HEK293 (cell line): Measurements from ENCODE around the gene A4GALT.
A peak's percentile ranks its signal among the peaks of the same experiment; 100 is the strongest.

Experiments
- CTCF ChIA-PET: fragments of 350-600 bp; formaldehyde crosslinking; extraction: SDS; loops from one replicate; lab custom pipeline; 2021; ENCODE audit warnings: antibody characterized with exemption; lab: Yijun Ruan, JAX
- POLR2A ChIA-PET: fragments of 300-600 bp; formaldehyde crosslinking; extraction: SDS; loops from one replicate; lab custom pipeline; 2020; ENCODE audit warnings: antibody characterized with exemption, inconsistent platforms; lab: Yijun Ruan, JAX
- H3K27ac ChIP-seq: fragments of 200-500 bp; sonication (Bioruptor generic); 2 replicates; pipeline ENCODE4 v1.5.1; 2014; ENCODE audit warnings: low read depth, low read length, control low read depth, inconsistent platforms; ENCODE audit errors: extremely low read depth
- H3K36me3 ChIP-seq, 2 experiments: fragments of 200-500 bp in 1 of 2; sonication (Bioruptor generic) in 1 of 2; 1 replicate in 1 of 2; 2 replicates in 1 of 2; pipeline ENCODE4 v1.5.1; 2014 to 2017; ENCODE audit warnings: inconsistent platforms in 2 of 2, low read length in 2 of 2; ENCODE audit not compliant: control insufficient read depth in 2 of 2, insufficient read depth in 1 of 2
- H3K4me1 ChIP-seq: fragments of 200-500 bp; sonication (Bioruptor generic); 2 replicates; pipeline ENCODE4 v1.5.1; 2014; ENCODE audit warnings: mild to moderate bottlenecking, low read length, inconsistent platforms; ENCODE audit not compliant: control insufficient read depth, insufficient read depth
- H3K4me3 ChIP-seq: 2 replicates; pipeline ENCODE4 v1.5.1; 2011; ENCODE audit warnings: low read depth, mild to moderate bottlenecking, control low read depth, low read length, moderate library complexity
- H3K9me3 ChIP-seq: fragments of 200-500 bp; sonication (Bioruptor generic); 2 replicates; pipeline ENCODE4 v1.5.1; 2014; ENCODE audit warnings: low read depth, low read length, inconsistent platforms; ENCODE audit not compliant: control insufficient read depth, insufficient read depth
- KLF1 ChIP-seq: fragments of 450-650 bp; formaldehyde crosslinking; IDR thresholded peaks from 2 replicates; pipeline ENCODE4 v1.5.1; 2016; ENCODE audit warnings: missing biosample characterization, missing genetic modification characterization
- KLF9 ChIP-seq: fragments of 450-650 bp; formaldehyde crosslinking; IDR thresholded peaks from 2 replicates; pipeline ENCODE4 v1.5.1; 2016; ENCODE audit warnings: missing biosample characterization, missing genetic modification characterization, low read depth
- ZIC2 ChIP-seq: fragments of 450-650 bp; formaldehyde crosslinking; IDR thresholded peaks from 2 replicates; pipeline ENCODE4 v1.5.1; 2016; ENCODE audit warnings: missing biosample characterization, missing genetic modification characterization
- ZNF202 ChIP-seq: fragments of 450-650 bp; formaldehyde crosslinking; IDR thresholded peaks from 2 replicates; pipeline ENCODE4 v1.5.1; 2016; ENCODE audit warnings: missing biosample characterization, missing genetic modification characterization, borderline replicate concordance
- ZNF280D ChIP-seq: fragments of 450-650 bp; formaldehyde crosslinking; IDR thresholded peaks from 2 replicates; pipeline ENCODE4 v1.5.1; 2016; ENCODE audit warnings: missing biosample characterization, missing genetic modification characterization
- ZNF324 ChIP-seq: fragments of 450-650 bp; formaldehyde crosslinking; IDR thresholded peaks from 2 replicates; pipeline ENCODE4 v1.5.1; 2016; ENCODE audit warnings: missing biosample characterization, missing genetic modification characterization
- ZNF433 ChIP-seq: fragments of 450-650 bp; formaldehyde crosslinking; IDR thresholded peaks from 2 replicates; pipeline ENCODE4 v1.5.1; 2016; ENCODE audit warnings: missing biosample characterization, missing genetic modification characterization, low read depth
- ZNF544 ChIP-seq: fragments of 450-650 bp; formaldehyde crosslinking; IDR thresholded peaks from 2 replicates; pipeline ENCODE4 v1.5.0; 2017; ENCODE audit warnings: missing biosample characterization, missing genetic modification characterization
- ZNF555 ChIP-seq: fragments of 450-650 bp; formaldehyde crosslinking; conservative IDR thresholded peaks from 2 replicates; pipeline ENCODE4 v1.5.1; 2017; ENCODE audit warnings: missing biosample characterization, mild to moderate bottlenecking, missing genetic modification characterization, inconsistent platforms
- ZSCAN4 ChIP-seq: fragments of 450-650 bp; formaldehyde crosslinking; IDR thresholded peaks from 2 replicates; pipeline ENCODE4 v1.5.1; 2017; ENCODE audit warnings: missing biosample characterization, missing genetic modification characterization

Gene A4GALT

GRCh38 chr22:42688241-42689211, 32.1 kb downstream of the A4GALT start (continued):
- TF ChIP-seq ZSCAN4 (tag by site-specific recombination) (no peak), ZIC2 (no peak), ZNF324 (tag by site-specific recombination) (0 out of 2 replicates have a peak, but pooled peaks have one; percentile 35), ZNF202 (tag by site-specific recombination) (no peak), ZNF433 (tag by site-specific recombination) (no peak)

GRCh38 chr22:42686756-42687491, 33.7 kb downstream of the A4GALT start:
- Histone ChIP-seq H3K4me3 (no peak overlapping the region), H3K9me3 (no peaks in the 10 kb centered on the region), H3K4me1 (peaks cover 5% of the 10 kb centered on the region), H3K36me3 (no peaks in the 10 kb centered on the region), H3K27ac (no peak overlapping the region)
- POLR2A ChIA-PET = no interaction called here
- CTCF ChIA-PET = interaction anchor here (0.6 kb wide), 1 partner anchor 13 kb away, joined by 3 read pairs; no protein-coding TSS in a partner anchor
- 0 out of 2 replicates have a peak, but pooled peaks have one; percentile 38 for TF ChIP-seq KLF1 (tag by site-specific recombination)
- TF ChIP-seq ZNF555 (tag by site-specific recombination) = no peak
- TF ChIP-seq ZNF280D = no peak

- Histone ChIP-seq H3K4me1 (peaks cover 5% of the 10 kb centered on the region), H3K36me3 (no peaks in the 10 kb centered on the region), H3K4me3 (no peak overlapping the region), H3K27ac (no peak overlapping the region), H3K9me3 (no peaks in the 10 kb centered on the region)
- ChIA-PET POLR2A (no interaction called here), CTCF (no interaction called here)
- TF ChIP-seq KLF9 (tag by site-specific recombination) (peak; percentile 64; the same call in 1 of the 2 replicates), KLF1 (tag by site-specific recombination) (peak; percentile 67), ZNF544 (tag by site-specific recombination) (no peak)
Measured at GRCh38 chr22:42685941-42686653, 34.6 kb downstream of the A4GALT start.
